Ishikawa (cell line): ENCODE results near the gene MED15.

ENCODE experiments used
- CEBPB ChIP-seq: IDR thresholded peaks from 2 replicates; pipeline ENCODE4 v1.6.1; 2012
- CREB1 ChIP-seq: IDR thresholded peaks from 2 replicates; pipeline ENCODE4 v1.6.1; 2012; ENCODE audit warnings: low read depth
- EGR1 ChIP-seq: IDR thresholded peaks from 2 replicates; pipeline ENCODE4 v1.6.1; 2012
- EP300 ChIP-seq: IDR thresholded peaks from 2 replicates; pipeline ENCODE4 v1.6.1; 2012; ENCODE audit warnings: borderline replicate concordance
- FOXM1 ChIP-seq: IDR thresholded peaks from 2 replicates; pipeline ENCODE4 v1.6.1; 2012; ENCODE audit warnings: low read depth, borderline replicate concordance
- MAX ChIP-seq: IDR thresholded peaks from 2 replicates; pipeline ENCODE4 v1.6.1; 2012
- NFIC ChIP-seq: IDR thresholded peaks from 2 replicates; pipeline ENCODE4 v1.6.1; 2012
- RAD21 ChIP-seq: IDR thresholded peaks from 2 replicates; pipeline ENCODE4 v1.6.1; 2012; ENCODE audit warnings: low read depth
- REST ChIP-seq: IDR thresholded peaks from 2 replicates; pipeline ENCODE4 v1.6.1; 2012; ENCODE audit warnings: low read depth, mild to moderate bottlenecking
- TAF1 ChIP-seq: IDR thresholded peaks from 2 replicates; pipeline ENCODE4 v1.6.1; 2012; ENCODE audit warnings: low read depth, mild to moderate bottlenecking
- TCF12 ChIP-seq: IDR thresholded peaks from 2 replicates; pipeline ENCODE4 v1.6.1; 2012; ENCODE audit warnings: low read depth
- TEAD4 ChIP-seq: IDR thresholded peaks from 2 replicates; pipeline ENCODE4 v1.6.1; 2012
- USF1 ChIP-seq: IDR thresholded peaks from 2 replicates; pipeline ENCODE4 v1.6.1; 2012
- YY1 ChIP-seq: IDR thresholded peaks from 2 replicates; pipeline ENCODE4 v1.6.1; 2012; ENCODE audit warnings: low read depth
- ZBTB7A ChIP-seq: IDR thresholded peaks from 2 replicates; pipeline ENCODE4 v1.6.1; 2012; ENCODE audit warnings: low read depth

Gene MED15

GRCh38 chr22:20636075-20636812, 128.8 kb downstream of the MED15 start:
- TF ChIP-seq CREB1, result no peak
- TF ChIP-seq TCF12, result no peak
- no peak for TF ChIP-seq EGR1
- no peak for TF ChIP-seq REST
- TF ChIP-seq YY1, result no peak
- no peak for TF ChIP-seq USF1
- TF ChIP-seq EP300, result no peak
- no peak for TF ChIP-seq ZBTB7A
- TF ChIP-seq NFIC, result no peak
- no peak for TF ChIP-seq RAD21
- TF ChIP-seq TEAD4, result no peak
- no peak for TF ChIP-seq MAX
- no peak for TF ChIP-seq CEBPB
- no peak for TF ChIP-seq FOXM1
- no peak for TF ChIP-seq TAF1

GRCh38 chr22:20636945-20637344, 129.5 kb downstream of the MED15 start:
- TF ChIP-seq REST (no peak), RAD21 (no peak), EGR1 (no peak), MAX (no peak), ZBTB7A (no peak), TAF1 (no peak), YY1 (no peak), NFIC (no peak), TEAD4 (no peak), CREB1 (no peak), USF1 (no peak)
